ENCODE data around the gene STK10.

- no peak for TF ChIP-seq EZH2 (IDR thresholded peaks at IDR 0.05; ENCODE audit: insufficient read depth, low read length)
- TF ChIP-seq, protein P1, sequence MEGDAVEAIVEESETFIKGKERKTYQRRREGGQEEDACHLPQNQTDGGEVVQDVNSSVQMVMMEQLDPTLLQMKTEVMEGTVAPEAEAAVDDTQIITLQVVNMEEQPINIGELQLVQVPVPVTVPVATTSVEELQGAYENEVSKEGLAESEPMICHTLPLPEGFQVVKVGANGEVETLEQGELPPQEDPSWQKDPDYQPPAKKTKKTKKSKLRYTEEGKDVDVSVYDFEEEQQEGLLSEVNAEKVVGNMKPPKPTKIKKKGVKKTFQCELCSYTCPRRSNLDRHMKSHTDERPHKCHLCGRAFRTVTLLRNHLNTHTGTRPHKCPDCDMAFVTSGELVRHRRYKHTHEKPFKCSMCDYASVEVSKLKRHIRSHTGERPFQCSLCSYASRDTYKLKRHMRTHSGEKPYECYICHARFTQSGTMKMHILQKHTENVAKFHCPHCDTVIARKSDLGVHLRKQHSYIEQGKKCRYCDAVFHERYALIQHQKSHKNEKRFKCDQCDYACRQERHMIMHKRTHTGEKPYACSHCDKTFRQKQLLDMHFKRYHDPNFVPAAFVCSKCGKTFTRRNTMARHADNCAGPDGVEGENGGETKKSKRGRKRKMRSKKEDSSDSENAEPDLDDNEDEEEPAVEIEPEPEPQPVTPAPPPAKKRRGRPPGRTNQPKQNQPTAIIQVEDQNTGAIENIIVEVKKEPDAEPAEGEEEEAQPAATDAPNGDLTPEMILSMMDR (IDR thresholded peaks at IDR 0.05; ENCODE audit: insufficient read depth, low read depth, low read length), result no peak
Observed at GRCh38 chr5:172223901-172224873, 36.2 kb upstream of the STK10 start.
